Peyer's patch (tissue), 4 donors: ENCODE data around the gene PEDS1. TPM values are rescaled to one million over a fixed set of nuclear protein-coding genes. Genes with fewer than 3 reads are reported as not detected.
"Not testable (repeated sequence)": the region's sequence is repeated elsewhere in the genome, so short reads cannot be mapped to it uniquely, and the experiment has no call there.

Source experiments
- DNase-seq, 3 donors: peaks; one replicate each; pipeline ENCODE4 v3.0.0-alpha.2; 2017 to 2019
- H3K27ac ChIP-seq, 4 donors: fragments of 200-600 bp; sonication (generic); one replicate each; pipeline ENCODE4 v1.5.1; 2016 to 2019
- H3K27me3 ChIP-seq, 2 donors: fragments of 200-600 bp; sonication (generic); one replicate each; pipeline ENCODE4 v1.5.1; 2019
- H3K36me3 ChIP-seq, 3 donors: fragments of 200-600 bp; sonication (generic); one replicate each; pipeline ENCODE4 v1.5.1; 2016 to 2019
- H3K4me1 ChIP-seq, 4 donors: fragments of 200-600 bp; sonication (generic); one replicate each; pipeline ENCODE4 v1.5.1; 2016 to 2019
- H3K4me3 ChIP-seq, 4 donors: fragments of 200-600 bp; sonication (generic); 1 replicate in 3 of 4; 2 replicates in 1 of 4; pipeline ENCODE4 v1.5.1; 2016 to 2019; ENCODE audit warnings: mild to moderate bottlenecking in 1 of 4
- H3K9me3 ChIP-seq, 4 donors: fragments of 200-600 bp; sonication (generic); one replicate each; pipeline ENCODE4 v1.5.1; 2016 to 2019; ENCODE audit warnings: mild to moderate bottlenecking in 1 of 4
- POLR2A ChIP-seq, 2 donors: fragments of 450-650 bp; IDR thresholded peaks; one replicate each; pipeline ENCODE4 v1.5.1; 2017; ENCODE audit warnings: antibody characterized with exemption in 2 of 2, mild to moderate bottlenecking in 2 of 2, moderate library complexity in 2 of 2
- total RNA-seq, 4 donors: library from RNA; depleted of rRNA; stranded (reverse); fragments of >200 nt; gene quantifications; one replicate each; pipeline ENCODE4 v1.1.0, GENCODE V29; 2016
- TF ChIP-seq, protein P1 (sequence below), 6 experiments: fragments of 450-650 bp in 4 of 6; fragments of 200-600 bp in 2 of 6; sonication (generic) in 1 of 6; IDR thresholded peaks; one replicate each; pipeline ENCODE4 v1.5.1; 2017 to 2019; ENCODE audit warnings: antibody characterized with exemption in 6 of 6, mild to moderate bottlenecking in 3 of 6, moderate library complexity in 1 of 6

Gene PEDS1
- total RNA-seq, 4 donors from 2014 or later, result 13.2 to 34.3 (median 24.5) TPM

GRCh38 chr20:50163570-50164317, 10.2 kb upstream of the PEDS1 start:
- Histone ChIP-seq H3K27ac (peak overlapping the region in 1 of 4 donors; percentile 6), H3K36me3 (no peaks in the 10 kb centered on the region), H3K4me3 (no peak overlapping the region), H3K4me1 (peaks cover 0 to 13% (median 2%) of the 10 kb centered on the region in 4 donors), H3K27me3 (no peaks in the 10 kb centered on the region), H3K9me3 (no peaks in the 10 kb centered on the region)
- no peak for DNase-seq
- TF ChIP-seq, protein P1, sequence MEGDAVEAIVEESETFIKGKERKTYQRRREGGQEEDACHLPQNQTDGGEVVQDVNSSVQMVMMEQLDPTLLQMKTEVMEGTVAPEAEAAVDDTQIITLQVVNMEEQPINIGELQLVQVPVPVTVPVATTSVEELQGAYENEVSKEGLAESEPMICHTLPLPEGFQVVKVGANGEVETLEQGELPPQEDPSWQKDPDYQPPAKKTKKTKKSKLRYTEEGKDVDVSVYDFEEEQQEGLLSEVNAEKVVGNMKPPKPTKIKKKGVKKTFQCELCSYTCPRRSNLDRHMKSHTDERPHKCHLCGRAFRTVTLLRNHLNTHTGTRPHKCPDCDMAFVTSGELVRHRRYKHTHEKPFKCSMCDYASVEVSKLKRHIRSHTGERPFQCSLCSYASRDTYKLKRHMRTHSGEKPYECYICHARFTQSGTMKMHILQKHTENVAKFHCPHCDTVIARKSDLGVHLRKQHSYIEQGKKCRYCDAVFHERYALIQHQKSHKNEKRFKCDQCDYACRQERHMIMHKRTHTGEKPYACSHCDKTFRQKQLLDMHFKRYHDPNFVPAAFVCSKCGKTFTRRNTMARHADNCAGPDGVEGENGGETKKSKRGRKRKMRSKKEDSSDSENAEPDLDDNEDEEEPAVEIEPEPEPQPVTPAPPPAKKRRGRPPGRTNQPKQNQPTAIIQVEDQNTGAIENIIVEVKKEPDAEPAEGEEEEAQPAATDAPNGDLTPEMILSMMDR (IDR thresholded peaks at IDR 0.05), result no peak
- TF ChIP-seq POLR2A (IDR thresholded peaks at IDR 0.05), result no peak

GRCh38 chr20:50161494-50161893, 8.0 kb upstream of the PEDS1 start:
- H3K9me3 ChIP-seq, H3K4me3 ChIP-seq, H3K4me1 ChIP-seq, H3K27ac ChIP-seq, H3K36me3 ChIP-seq, H3K27me3 ChIP-seq, DNase-seq: not testable (repeated sequence)

DNA sequence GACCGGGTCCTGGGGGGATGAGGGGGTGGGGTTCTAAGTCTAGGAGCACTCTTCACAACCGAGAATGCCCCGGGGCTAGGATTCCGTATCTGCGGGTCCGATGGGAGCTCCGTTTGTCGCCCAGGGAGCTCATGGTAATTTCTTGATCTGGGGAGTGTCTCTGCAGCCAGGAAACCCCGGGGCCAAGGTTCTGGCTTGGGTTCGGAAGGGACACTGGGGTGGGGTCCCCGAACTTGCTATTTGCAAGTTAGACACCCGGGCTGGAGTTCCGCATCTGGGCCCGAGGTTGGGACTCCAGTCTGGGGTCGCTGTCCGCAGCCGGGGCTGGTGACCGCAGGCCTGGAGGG, 397 bp downstream of the PEDS1 start:
- DNase-seq, result peak in 2 of 3 donors; percentile 23 to 65
- Histone ChIP-seq H3K9me3 (no peaks in the 10 kb centered on the region), H3K4me3 (peak overlapping the region; percentile 71 to 97 (median 90)), H3K27ac (peak overlapping the region; percentile 85 to 94 (median 92)), H3K27me3 (no peaks in the 10 kb centered on the region), H3K36me3 (no peaks in the 10 kb centered on the region), H3K4me1 (peaks cover 6 to 38% (median 11%) of the 10 kb centered on the region in 4 donors)
- TF ChIP-seq, protein P1 (IDR thresholded peaks at IDR 0.05), result no peak
- no peak for TF ChIP-seq POLR2A (IDR thresholded peaks at IDR 0.05)

DNA sequence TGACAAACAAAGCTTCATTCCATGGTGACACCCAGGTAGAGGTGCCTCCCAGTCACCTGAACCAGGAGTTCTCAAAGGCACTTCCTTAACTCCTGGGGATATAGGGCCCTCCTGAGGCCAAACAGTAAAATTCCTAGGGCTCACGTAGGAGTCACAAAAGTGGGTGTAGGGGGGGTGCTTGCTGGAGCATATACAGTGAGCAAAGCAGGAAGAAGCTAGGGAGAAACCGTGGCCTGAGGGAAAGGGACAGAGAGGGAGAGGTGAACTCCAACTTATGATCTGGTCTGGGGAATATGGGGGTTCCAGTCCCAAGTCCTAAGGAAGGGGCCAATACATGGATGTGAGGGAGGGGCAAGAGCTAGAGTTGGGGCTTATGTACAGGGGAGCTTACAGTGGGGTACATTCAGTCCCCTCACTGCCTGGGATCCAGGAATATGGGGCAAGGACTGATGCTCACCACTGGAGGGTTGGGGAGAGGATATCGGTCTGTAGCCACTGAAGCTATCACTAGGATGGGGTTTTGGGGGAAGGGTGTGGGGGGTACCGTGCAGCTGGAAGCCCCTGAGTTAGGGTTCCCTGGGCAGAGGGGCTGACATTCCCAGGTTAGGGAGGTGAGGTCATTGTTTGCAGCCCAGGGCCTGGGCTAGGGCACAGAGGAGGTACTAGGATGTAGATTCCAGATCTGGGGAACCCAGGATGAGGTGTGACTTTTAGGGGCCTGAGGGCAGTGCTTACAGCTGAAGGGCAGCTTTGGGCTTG, 950 bp downstream of the PEDS1 start:
- peaks cover 6 to 41% (median 11%) of the 10 kb centered on the region in 4 donors for H3K4me1 ChIP-seq
- no peaks in the 10 kb centered on the region for H3K9me3 ChIP-seq
- no peak for DNase-seq

DNA sequence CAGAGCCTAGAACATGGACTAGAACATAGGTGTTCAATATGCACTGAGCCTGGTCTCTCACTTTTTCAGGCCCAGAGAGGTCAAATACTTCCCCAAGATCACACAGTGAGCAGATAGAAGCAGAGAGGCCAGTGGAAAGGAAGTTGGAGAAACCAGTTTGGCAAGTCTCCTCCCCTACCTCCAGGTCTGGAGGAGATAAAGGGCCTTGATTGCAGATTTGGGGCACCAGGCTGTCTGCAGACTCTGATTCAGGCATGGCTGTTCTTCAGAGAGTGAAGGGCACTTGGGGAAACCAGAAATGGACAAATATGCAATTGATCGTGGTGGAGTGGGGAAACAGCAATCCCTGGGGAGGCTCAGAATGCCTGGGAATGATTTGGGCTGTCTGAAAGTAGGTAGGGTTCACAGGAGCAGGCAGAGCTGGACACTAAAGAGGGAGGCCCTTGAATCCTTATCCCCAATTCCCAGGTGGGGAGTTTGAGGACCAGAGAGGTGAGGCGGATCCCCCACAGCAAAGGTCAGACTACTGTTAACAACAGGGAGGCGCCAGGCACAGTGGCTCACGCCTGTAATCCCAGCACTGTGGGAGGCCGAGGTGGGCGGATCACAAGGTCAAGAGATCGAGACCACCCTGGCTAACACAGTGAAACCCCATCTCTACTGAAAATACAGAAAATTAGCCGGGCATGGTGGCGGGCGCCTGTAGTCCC, 2.3 kb downstream of the PEDS1 start:
- DNase-seq, result no peak
- Histone ChIP-seq H3K36me3 (no peaks in the 10 kb centered on the region), H3K27ac (peak overlapping the region in 3 of 4 donors; percentile 85 to 94 (median 92)), H3K4me1 (peaks cover 6 to 54% (median 17%) of the 10 kb centered on the region in 4 donors), H3K4me3 (peak overlapping the region in 2 of 4 donors; percentile 87 to 92), H3K27me3 (no peaks in the 10 kb centered on the region), H3K9me3 (no peaks in the 10 kb centered on the region)
- TF ChIP-seq, protein P1 (IDR thresholded peaks at IDR 0.05), result no peak
- no peak for TF ChIP-seq POLR2A (IDR thresholded peaks at IDR 0.05)

More for the DNA sequence above, 950 bp downstream of the PEDS1 start:
- Histone ChIP-seq H3K27me3 (no peaks in the 10 kb centered on the region), H3K27ac (peak overlapping the region; percentile 85 to 94 (median 92)), H3K36me3 (no peaks in the 10 kb centered on the region), H3K4me3 (peak overlapping the region; percentile 71 to 97 (median 90))
- TF ChIP-seq POLR2A (IDR thresholded peaks at IDR 0.05), result no peak
- TF ChIP-seq, protein P1 (IDR thresholded peaks at IDR 0.05), result peak in 3 of 6 experiments; percentile 29 to 32 (median 30)
